ENCODE data around the gene SAMSN1.
"Not testable (repeated sequence)": the region's sequence is repeated elsewhere in the genome, so short reads cannot be mapped to it uniquely, and the experiment has no call there.

SAMSN1 gene

GRCh38 chr21:14566894-14567293, 20.8 kb upstream of the SAMSN1 start:
- DNase-seq (ENCODE audit: low spot score) = no peak

GRCh38 chr21:14562959-14563358, 16.8 kb upstream of the SAMSN1 start:
- no peak for DNase-seq (ENCODE audit: low spot score)

GRCh38 chr21:14560555-14560954, 14.4 kb upstream of the SAMSN1 start:
- no peak for DNase-seq (ENCODE audit: low spot score)

- no peak for DNase-seq (ENCODE audit: low spot score)
Observed at GRCh38 chr21:14560139-14560538, 14.0 kb upstream of the SAMSN1 start.

GRCh38 chr21:14559102-14559501, 13.0 kb upstream of the SAMSN1 start:
- DNase-seq (ENCODE audit: low spot score) = no peak

- DNase-seq (ENCODE audit: low spot score) = no peak
Observed at GRCh38 chr21:14557413-14557812, 11.3 kb upstream of the SAMSN1 start.

GRCh38 chr21:14554948-14555347, 8.8 kb upstream of the SAMSN1 start:
- peak; percentile 59 for DNase-seq (ENCODE audit: low spot score)

GRCh38 chr21:14553422-14553821, 7.3 kb upstream of the SAMSN1 start:
- DNase-seq (ENCODE audit: low spot score) = no peak

- no peak for DNase-seq (ENCODE audit: low spot score)
Observed at GRCh38 chr21:14551741-14552140, 5.6 kb upstream of the SAMSN1 start.

- no peak for DNase-seq (ENCODE audit: low spot score)
Observed at GRCh38 chr21:14550135-14550534, 4.0 kb upstream of the SAMSN1 start.

- no peak for DNase-seq (ENCODE audit: low spot score)
Observed at GRCh38 chr21:14548779-14549178, 2.7 kb upstream of the SAMSN1 start.

- DNase-seq (ENCODE audit: low spot score) = peak; percentile 74
Observed at GRCh38 chr21:14547834-14548513, 1.9 kb upstream of the SAMSN1 start.

- DNase-seq (ENCODE audit: low spot score) = not testable (repeated sequence)
Observed at GRCh38 chr21:14546719-14547118, 604 bp upstream of the SAMSN1 start.

- no peak for DNase-seq (ENCODE audit: low spot score)
Observed at GRCh38 chr21:14543983-14544382, 2.1 kb downstream of the SAMSN1 start.

GRCh38 chr21:14542638-14543037, 3.5 kb downstream of the SAMSN1 start:
- DNase-seq (ENCODE audit: low spot score) = no peak

GRCh38 chr21:14541841-14542490, 4.1 kb downstream of the SAMSN1 start:
- no peak for DNase-seq (ENCODE audit: low spot score)

GRCh38 chr21:14538483-14538882, 7.6 kb downstream of the SAMSN1 start:
- DNase-seq (ENCODE audit: low spot score) = no peak

- DNase-seq (ENCODE audit: low spot score) = no peak
Observed at GRCh38 chr21:14536929-14537328, 9.2 kb downstream of the SAMSN1 start.

GRCh38 chr21:14535702-14536101, 10.4 kb downstream of the SAMSN1 start:
- no peak for DNase-seq (ENCODE audit: low spot score)

GRCh38 chr21:14533499-14534428, 12.4 kb downstream of the SAMSN1 start:
- peak; percentile 92 for DNase-seq (ENCODE audit: low spot score)

- no peak for DNase-seq (ENCODE audit: low spot score)
Observed at GRCh38 chr21:14531757-14532316, 14.3 kb downstream of the SAMSN1 start.

GRCh38 chr21:14530592-14530991, 15.5 kb downstream of the SAMSN1 start:
- DNase-seq (ENCODE audit: low spot score) = no peak

All from activated CD4-positive, alpha-beta T cell treated with anti-CD3 and anti-CD28 coated beads, Interleukin-2, Interleukin-4, amounts not matched to agents 100 ng/mL and 50 ng/mL, durations not matched to agents 16 hours and 8 hours (primary cell).